Lower leg skin (tissue), 3 donors: ENCODE results near the gene GIT1.

Experiments used
- POLR2A ChIP-seq, 2 donors: fragments of 450-650 bp; IDR thresholded peaks; one replicate each; pipeline ENCODE4 v1.6.1; 2016 to 2017; ENCODE audit warnings: antibody characterized with exemption in 2 of 2, mild to moderate bottlenecking in 1 of 2, moderate library complexity in 1 of 2
- TF ChIP-seq, protein P1 (sequence below), 3 donors: fragments of 450-650 bp; IDR thresholded peaks; one replicate each; pipeline ENCODE4 v1.5.1; 2016; ENCODE audit warnings: antibody characterized with exemption in 3 of 3, mild to moderate bottlenecking in 3 of 3, moderate library complexity in 2 of 3

- TF ChIP-seq, protein P1, sequence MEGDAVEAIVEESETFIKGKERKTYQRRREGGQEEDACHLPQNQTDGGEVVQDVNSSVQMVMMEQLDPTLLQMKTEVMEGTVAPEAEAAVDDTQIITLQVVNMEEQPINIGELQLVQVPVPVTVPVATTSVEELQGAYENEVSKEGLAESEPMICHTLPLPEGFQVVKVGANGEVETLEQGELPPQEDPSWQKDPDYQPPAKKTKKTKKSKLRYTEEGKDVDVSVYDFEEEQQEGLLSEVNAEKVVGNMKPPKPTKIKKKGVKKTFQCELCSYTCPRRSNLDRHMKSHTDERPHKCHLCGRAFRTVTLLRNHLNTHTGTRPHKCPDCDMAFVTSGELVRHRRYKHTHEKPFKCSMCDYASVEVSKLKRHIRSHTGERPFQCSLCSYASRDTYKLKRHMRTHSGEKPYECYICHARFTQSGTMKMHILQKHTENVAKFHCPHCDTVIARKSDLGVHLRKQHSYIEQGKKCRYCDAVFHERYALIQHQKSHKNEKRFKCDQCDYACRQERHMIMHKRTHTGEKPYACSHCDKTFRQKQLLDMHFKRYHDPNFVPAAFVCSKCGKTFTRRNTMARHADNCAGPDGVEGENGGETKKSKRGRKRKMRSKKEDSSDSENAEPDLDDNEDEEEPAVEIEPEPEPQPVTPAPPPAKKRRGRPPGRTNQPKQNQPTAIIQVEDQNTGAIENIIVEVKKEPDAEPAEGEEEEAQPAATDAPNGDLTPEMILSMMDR (IDR thresholded peaks at IDR 0.05), result no peak
- TF ChIP-seq POLR2A (IDR thresholded peaks at IDR 0.05), result no peak
Measured at GRCh38 chr17:29603109-29603674, 13.7 kb upstream of the GIT1 start.
